Measurements from ENCODE around the gene GET4.
A peak's percentile ranks its signal among the peaks of the same experiment; 100 is the strongest.

GET4 gene

GRCh38 chr7:873367-874002 lies 2.9 kb upstream of the GET4 start:
- peak; percentile 84 for DNase-seq

DNA sequence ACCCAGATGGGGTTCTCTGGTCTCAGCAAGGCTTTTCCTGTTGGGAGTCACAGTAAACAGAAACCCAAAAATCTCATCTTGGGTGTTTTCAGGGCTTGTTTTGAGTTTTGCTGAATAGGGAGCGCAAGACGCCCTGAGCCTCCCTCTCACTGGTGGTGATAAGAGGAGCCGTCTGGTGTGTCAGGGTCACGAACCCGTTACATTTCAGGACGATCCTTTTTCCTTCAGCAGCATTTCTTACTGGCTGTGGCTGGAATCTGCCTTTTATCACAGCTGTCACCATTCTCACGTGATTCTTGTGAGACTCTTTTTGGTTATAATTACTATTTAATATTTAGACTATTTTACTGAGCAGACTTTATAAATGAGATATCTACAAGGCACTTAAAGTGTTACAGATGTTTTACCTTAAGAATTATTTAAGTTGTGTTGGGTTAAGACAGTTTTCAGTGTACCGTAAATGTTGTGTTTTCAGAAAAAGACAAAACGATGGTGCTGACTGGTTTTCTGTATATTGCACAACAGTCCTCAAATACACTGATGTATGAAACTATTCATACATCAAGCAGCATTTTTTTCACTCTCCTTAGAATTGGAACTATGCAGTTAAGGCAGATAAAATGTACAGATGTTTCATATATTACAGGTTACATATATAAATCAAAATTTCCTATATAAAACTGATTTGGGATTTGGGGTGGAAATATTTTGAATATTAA lies 2.2 kb upstream of the GET4 start:
- DNase-seq: no peak

DNA sequence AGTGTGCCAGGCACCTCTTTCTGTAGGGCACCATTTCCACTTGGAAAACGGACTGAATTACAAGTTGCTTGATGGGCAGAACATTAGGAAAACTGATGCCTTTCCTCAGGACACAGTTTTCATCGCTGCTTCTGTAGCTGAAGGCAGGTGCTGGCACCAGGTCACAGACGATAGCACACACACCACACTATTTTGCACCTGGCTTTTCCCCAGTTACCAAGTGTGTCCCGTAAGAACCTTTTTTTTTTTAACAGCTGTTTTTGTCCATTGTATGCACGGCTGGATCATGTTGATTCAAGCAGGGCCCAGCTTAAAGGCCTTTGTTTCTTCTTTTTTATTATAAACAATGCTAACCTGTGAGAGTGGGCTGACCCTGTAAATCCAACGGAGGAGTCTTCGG lies 1.3 kb upstream of the GET4 start:
- no peak for DNase-seq

GRCh38 chr7:875476-876076 lies 778 bp upstream of the GET4 start:
- DNase-seq: no peak

- no peak for DNase-seq
Measured at GRCh38 chr7:876972-877311, 588 bp downstream of the GET4 start.

GRCh38 chr7:877312-878232 lies 1.2 kb downstream of the GET4 start:
- peak; percentile 5 for DNase-seq

DNA sequence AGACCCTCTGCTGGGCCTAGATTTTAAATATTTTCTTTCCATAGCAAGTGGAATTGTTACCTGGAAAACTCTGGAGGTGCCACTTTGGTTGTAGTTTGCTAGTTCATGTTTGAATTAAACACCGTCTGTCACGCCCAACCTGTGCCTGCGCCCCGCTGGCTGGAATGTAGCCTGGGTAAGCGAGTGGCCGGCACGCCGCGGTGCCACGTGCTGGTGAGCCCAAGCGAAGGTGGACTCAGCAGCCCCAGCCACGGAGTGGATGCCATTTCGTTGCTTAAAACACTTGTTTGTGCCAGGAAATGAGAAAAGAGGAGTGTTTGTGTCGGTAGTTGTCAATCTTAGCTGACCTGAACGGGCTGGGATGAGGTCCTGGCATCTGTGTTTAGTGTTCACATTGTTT lies 2.7 kb downstream of the GET4 start:
- no peak for DNase-seq

DNA sequence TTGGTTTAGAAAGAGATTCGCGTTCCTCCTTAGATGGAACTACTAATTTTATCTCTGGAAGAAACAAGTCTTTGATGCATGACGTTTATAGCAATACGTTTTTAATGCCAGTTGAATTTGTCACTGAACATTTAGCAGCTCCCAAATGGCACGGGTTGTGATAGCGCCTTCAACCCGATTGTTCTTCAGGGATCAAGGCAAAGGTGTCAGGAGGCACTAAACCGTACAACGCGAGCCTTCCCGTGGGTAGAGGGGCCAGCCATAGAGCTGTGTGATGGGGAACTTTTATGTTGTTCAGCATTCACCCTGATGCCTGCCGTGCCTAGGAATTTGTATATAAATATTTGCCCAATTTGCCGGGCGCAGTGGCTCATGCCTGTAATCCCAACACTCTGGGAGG lies 3.4 kb downstream of the GET4 start:
- DNase-seq: no peak

DNA sequence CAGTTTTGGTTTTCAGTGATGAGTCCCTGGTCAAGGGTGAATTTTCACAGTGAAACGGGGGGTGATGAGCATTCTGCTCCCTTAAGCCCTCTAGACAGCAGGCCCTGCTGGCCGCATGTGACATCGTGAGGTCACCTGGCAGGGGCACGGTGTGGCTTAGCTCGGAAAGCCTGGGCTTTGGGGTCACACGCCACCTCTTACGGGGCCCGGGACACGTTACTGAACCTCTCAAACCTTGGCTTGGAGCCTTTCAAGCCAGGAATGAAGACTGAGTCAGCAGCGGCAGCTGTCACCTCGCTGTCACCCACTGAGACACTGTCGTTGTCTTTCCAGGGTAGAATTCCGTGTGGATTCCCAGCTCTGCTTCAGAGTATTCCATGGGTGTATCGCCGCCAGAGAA lies 4.1 kb downstream of the GET4 start:
- DNase-seq: no peak

GRCh38 chr7:881441-882234 lies 5.3 kb downstream of the GET4 start:
- DNase-seq: no peak

GRCh38 chr7:882336-883035 lies 6.1 kb downstream of the GET4 start:
- no peak for DNase-seq

DNA sequence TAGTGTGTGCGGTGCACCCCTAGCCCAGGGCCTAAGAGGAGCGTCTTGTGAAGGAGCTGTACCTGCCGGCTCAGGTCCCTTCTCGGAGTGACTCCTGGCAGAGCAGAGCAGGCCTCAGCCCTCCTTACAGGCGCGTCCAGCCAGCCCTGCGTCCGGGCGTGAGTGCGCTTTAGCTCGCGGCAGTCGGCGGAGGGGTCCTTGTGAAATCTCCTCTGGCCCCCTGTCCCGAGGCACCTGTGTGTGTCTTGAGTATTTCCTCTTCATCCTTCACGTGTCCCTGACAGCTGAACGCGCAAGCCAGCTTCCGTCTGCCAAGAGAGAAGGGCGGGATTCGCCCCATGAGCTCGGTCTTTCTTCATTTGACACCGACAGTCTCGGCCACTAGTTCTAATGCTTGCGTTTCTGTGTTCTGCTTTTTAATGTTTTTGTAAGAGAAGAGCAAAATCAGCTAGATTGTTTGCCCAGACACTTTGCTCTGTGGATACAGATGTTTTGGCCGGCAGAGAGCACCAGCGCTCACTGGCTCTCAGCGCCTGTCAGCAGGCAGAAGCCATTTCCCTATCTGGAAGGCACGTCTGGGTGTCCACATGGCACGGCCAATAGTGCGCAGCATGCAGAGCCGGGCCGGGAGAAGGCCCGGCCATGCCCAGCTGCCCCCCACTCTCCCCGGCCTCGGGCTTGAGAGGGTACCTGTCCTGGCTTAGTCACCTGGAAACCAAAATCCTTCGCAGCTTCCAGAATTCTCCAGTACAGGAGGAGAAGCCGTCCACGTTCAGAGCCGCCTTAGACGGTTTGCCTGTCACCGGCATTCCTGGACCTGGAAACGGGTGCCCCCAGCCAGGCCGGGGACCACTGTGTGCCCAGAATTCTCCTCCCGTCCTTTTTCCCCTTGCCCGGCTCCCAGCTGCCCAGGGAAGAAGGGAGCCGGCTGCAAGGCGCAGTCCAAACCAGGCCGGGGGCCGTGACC lies 7.0 kb downstream of the GET4 start:
- DNase-seq: no peak

GRCh38 chr7:884191-885003 lies 8.0 kb downstream of the GET4 start:
- no peak for DNase-seq

GRCh38 chr7:885261-885892 lies 9.0 kb downstream of the GET4 start:
- no peak for DNase-seq

DNA sequence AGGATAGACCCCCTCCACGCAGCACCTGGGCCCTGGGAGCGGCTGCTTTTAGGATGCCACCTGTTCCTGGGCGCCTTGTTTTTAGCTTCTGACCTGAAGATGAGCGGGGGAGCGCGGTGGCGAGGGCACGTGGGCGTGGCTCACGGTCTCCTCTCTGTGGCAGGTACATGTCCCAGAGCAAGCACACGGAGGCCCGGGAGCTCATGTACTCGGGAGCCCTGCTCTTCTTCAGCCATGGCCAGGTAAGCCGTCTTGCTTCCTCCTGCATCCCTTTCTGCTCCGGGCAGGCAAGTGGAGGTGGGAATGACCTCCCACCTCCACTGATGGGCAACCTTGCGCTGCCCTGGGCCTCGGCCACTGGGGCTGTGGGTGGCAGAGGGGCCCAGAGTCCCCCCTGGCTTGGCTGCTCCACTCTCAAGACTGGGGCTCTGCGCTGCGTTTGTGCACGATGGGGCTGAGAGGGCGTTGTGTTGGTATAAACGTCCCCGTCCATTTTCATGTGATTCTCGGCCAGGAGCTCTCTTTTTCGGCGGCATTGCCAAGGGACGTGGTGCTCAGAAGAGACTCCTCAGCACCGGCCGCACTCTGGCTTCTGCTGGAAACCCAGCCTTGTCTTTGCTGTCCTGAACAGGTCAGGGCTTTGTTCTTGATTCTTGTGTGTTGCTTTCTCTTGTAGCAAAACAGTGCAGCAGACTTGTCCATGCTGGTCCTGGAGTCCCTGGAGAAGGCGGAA lies 9.7 kb downstream of the GET4 start:
- no peak for DNase-seq

GRCh38 chr7:886626-887487 lies 10.5 kb downstream of the GET4 start:
- DNase-seq: no peak

GRCh38 chr7:887488-887820 lies 11.1 kb downstream of the GET4 start:
- DNase-seq: no peak
